ENCODE data around the gene AREG. TPM values are rescaled to one million over a fixed set of nuclear protein-coding genes. Genes with fewer than 3 reads are reported as not detected.

The AREG gene
- total and polyA plus RNA-seq, 2 of the 13 experiments (the other 11 are each of a cell fraction or from before 2014, with no cell fraction given): 6.2 to 7.1 TPM

DNA sequence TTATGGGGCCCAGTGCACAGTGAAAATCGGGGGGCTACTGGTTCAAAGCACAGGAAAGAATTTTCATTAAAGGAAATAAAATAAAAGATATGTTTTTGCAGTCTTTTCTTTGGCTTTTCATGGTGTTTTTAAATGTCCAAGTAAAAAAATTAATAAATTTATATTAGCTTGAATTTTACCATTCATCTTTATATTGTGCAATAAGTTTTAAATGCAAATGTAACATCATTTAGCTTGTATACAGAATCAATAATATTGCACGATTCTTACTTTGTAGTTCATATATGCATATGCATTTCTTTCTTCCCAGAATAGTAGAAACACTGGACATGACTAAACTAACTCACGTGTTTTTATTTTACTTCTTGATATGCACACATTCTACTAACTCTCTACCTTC is 31.0 kb downstream of the AREG start:
- no TSS peak for BruUV-seq (replicated peaks)
- Histone ChIP-seq H4K20me1 (ENCODE audit: insufficient read depth, low read length) (no peaks in the 10 kb centered on the region), H3K27ac (ENCODE audit: extremely low read length, insufficient read depth, low read length) (no peak overlapping the region), H3K9me3 (ENCODE audit: low read length) (no peaks in the 10 kb centered on the region), H3K4me3 (replicated peaks in 1 of 3; ENCODE audit: insufficient read depth in 1 of 3, low read depth in 2 of 3, low read length in 3 of 3) (no peak overlapping the region), H3K4me1 (ENCODE audit: insufficient read depth, low read length) (peaks cover 18% of the 10 kb centered on the region), H3K36me3 (replicated peaks in 1 of 2; ENCODE audit: control insufficient read depth in 1 of 2, insufficient read depth in 2 of 2, low read length in 2 of 2) (no peaks in the 10 kb centered on the region), H3K9ac (ENCODE audit: insufficient read depth, low read depth, low read length) (no peak overlapping the region), H3K4me2 (ENCODE audit: low read depth, low read length) (no peak overlapping the region), H2AFZ (ENCODE audit: low read length) (no peak overlapping the region), H3K79me2 (ENCODE audit: insufficient read depth, low read length) (no peaks in the 10 kb centered on the region), H3K27me3 (ENCODE audit: control insufficient read depth in 1 of 2, insufficient read depth in 2 of 2, low read length in 2 of 2) (no peaks in the 10 kb centered on the region; a peak in 1 of 5 replicates)
- DNase-seq (ENCODE audit: low spot score): no peak
- WGBS (ENCODE audit: low lambda C conversion rate): 54% methylated on average over 3 of the region's 3 CpGs
- ChIA-PET CTCF (ENCODE audit: low intra/inter-chr PET ratio, low total read pairs) (no interaction called here), POLR2A (no interaction called here)
- FAIRE-seq: no peak
- ATAC-seq: no peak
- intact Hi-C loops (cut with micrococcal nuclease; ENCODE audit: unreplicated experiment) (no loop called here), in situ Hi-C loops (cut with HindIII; ENCODE audit: extremely low pct_ligation_motif_present, low pct_unique_long_range_greater_than_20kb) (no loop called here)
- TF ChIP-seq PAWR (CRISPR knock-in tag; IDR thresholded peaks at IDR 0.05; ENCODE audit: borderline replicate concordance) (no peak), MTA3 (CRISPR knock-in tag; IDR thresholded peaks at IDR 0.05) (no peak)
- TF ChIP-seq, protein P1, sequence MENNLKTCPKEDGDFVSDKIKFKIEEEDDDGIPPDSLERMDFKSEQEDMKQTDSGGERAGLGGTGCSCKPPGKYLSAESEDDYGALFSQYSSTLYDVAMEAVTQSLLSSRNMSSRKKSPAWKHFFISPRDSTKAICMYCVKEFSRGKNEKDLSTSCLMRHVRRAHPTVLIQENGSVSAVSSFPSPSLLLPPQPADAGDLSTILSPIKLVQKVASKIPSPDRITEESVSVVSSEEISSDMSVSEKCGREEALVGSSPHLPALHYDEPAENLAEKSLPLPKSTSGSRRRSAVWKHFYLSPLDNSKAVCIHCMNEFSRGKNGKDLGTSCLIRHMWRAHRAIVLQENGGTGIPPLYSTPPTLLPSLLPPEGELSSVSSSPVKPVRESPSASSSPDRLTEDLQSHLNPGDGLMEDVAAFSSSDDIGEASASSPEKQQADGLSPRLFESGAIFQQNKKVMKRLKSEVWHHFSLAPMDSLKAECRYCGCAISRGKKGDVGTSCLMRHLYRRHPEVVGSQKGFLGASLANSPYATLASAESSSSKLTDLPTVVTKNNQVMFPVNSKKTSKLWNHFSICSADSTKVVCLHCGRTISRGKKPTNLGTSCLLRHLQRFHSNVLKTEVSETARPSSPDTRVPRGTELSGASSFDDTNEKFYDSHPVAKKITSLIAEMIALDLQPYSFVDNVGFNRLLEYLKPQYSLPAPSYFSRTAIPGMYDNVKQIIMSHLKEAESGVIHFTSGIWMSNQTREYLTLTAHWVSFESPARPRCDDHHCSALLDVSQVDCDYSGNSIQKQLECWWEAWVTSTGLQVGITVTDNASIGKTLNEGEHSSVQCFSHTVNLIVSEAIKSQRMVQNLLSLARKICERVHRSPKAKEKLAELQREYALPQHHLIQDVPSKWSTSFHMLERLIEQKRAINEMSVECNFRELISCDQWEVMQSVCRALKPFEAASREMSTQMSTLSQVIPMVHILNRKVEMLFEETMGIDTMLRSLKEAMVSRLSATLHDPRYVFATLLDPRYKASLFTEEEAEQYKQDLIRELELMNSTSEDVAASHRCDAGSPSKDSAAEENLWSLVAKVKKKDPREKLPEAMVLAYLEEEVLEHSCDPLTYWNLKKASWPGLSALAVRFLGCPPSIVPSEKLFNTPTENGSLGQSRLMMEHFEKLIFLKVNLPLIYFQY (CRISPR knock-in tag; IDR thresholded peaks at IDR 0.05; ENCODE audit: borderline replicate concordance): no peak

DNA sequence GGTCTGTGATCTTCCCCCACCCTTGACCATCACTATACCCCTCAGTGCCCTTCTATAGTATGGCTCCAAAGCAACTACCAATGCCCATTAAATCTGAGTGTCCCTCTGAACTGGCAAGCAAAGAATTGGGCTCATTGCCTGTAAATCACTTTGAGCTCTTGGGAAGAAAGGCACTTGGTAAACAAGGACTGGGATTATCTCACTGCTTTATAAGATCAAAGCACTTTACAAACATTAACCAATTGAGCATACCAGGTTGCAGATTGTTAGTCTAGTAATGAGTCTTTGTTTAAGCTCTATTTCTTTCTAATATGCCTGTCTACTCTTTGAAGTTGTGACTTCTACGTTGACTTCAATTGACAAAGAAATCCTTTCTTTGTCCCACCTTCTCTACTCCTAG is 34.1 kb downstream of the AREG start:
- Histone ChIP-seq H3K79me2 (ENCODE audit: insufficient read depth, low read length) (no peaks in the 10 kb centered on the region), H3K9ac (ENCODE audit: insufficient read depth, low read depth, low read length) (no peak overlapping the region), H3K9me3 (ENCODE audit: low read length) (no peaks in the 10 kb centered on the region), H3K4me1 (ENCODE audit: insufficient read depth, low read length) (peaks cover 18% of the 10 kb centered on the region), H3K27ac (ENCODE audit: extremely low read length, insufficient read depth, low read length) (no peak overlapping the region), H4K20me1 (ENCODE audit: insufficient read depth, low read length) (no peaks in the 10 kb centered on the region), H2AFZ (ENCODE audit: low read length) (no peak overlapping the region), H3K4me2 (ENCODE audit: low read depth, low read length) (no peak overlapping the region), H3K4me3 (replicated peaks in 1 of 3; ENCODE audit: insufficient read depth in 1 of 3, low read depth in 2 of 3, low read length in 3 of 3) (no peak overlapping the region), H3K36me3 (replicated peaks in 1 of 2; ENCODE audit: control insufficient read depth in 1 of 2, insufficient read depth in 2 of 2, low read length in 2 of 2) (no peaks in the 10 kb centered on the region), H3K27me3 (ENCODE audit: control insufficient read depth in 1 of 2, insufficient read depth in 2 of 2, low read length in 2 of 2) (no peaks in the 10 kb centered on the region; a peak in 1 of 5 replicates)
- CTCF ChIA-PET (ENCODE audit: low intra/inter-chr PET ratio, low total read pairs): no interaction called here
- WGBS (ENCODE audit: low lambda C conversion rate): 3% methylated on average over 1 of the region's 1 CpG
- peak; percentile 52; the same call in 2 of the 3 replicates for ATAC-seq
- in situ Hi-C loops (cut with HindIII; ENCODE audit: extremely low pct_ligation_motif_present, low pct_unique_long_range_greater_than_20kb): no loop called here
- POLR2A ChIA-PET: interaction anchor here (0.8 to 1.2 kb wide), 2 partner anchors 27 to 28 kb away, joined by 3 to 4 read pairs; no protein-coding TSS in a partner anchor
- intact Hi-C loops (cut with micrococcal nuclease; ENCODE audit: unreplicated experiment): no loop called here
- FAIRE-seq: peak; percentile 46
- peak; percentile 94 for DNase-seq (ENCODE audit: low spot score)
- no TSS peak for BruUV-seq (replicated peaks)
- TF ChIP-seq, protein P2, sequence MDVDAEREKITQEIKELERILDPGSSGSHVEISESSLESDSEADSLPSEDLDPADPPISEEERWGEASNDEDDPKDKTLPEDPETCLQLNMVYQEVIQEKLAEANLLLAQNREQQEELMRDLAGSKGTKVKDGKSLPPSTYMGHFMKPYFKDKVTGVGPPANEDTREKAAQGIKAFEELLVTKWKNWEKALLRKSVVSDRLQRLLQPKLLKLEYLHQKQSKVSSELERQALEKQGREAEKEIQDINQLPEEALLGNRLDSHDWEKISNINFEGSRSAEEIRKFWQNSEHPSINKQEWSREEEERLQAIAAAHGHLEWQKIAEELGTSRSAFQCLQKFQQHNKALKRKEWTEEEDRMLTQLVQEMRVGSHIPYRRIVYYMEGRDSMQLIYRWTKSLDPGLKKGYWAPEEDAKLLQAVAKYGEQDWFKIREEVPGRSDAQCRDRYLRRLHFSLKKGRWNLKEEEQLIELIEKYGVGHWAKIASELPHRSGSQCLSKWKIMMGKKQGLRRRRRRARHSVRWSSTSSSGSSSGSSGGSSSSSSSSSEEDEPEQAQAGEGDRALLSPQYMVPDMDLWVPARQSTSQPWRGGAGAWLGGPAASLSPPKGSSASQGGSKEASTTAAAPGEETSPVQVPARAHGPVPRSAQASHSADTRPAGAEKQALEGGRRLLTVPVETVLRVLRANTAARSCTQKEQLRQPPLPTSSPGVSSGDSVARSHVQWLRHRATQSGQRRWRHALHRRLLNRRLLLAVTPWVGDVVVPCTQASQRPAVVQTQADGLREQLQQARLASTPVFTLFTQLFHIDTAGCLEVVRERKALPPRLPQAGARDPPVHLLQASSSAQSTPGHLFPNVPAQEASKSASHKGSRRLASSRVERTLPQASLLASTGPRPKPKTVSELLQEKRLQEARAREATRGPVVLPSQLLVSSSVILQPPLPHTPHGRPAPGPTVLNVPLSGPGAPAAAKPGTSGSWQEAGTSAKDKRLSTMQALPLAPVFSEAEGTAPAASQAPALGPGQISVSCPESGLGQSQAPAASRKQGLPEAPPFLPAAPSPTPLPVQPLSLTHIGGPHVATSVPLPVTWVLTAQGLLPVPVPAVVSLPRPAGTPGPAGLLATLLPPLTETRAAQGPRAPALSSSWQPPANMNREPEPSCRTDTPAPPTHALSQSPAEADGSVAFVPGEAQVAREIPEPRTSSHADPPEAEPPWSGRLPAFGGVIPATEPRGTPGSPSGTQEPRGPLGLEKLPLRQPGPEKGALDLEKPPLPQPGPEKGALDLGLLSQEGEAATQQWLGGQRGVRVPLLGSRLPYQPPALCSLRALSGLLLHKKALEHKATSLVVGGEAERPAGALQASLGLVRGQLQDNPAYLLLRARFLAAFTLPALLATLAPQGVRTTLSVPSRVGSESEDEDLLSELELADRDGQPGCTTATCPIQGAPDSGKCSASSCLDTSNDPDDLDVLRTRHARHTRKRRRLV (CRISPR knock-in tag; IDR thresholded peaks at IDR 0.05): no peak
- peak; percentile 88 for TF ChIP-seq TCF7 (IDR thresholded peaks at IDR 0.05; ENCODE audit: low read depth)
- peak; percentile 79 for TF ChIP-seq TCF7L2 (IDR thresholded peaks at IDR 0.05; ENCODE audit: low read depth, low read length)
- TF ChIP-seq, protein P3, sequence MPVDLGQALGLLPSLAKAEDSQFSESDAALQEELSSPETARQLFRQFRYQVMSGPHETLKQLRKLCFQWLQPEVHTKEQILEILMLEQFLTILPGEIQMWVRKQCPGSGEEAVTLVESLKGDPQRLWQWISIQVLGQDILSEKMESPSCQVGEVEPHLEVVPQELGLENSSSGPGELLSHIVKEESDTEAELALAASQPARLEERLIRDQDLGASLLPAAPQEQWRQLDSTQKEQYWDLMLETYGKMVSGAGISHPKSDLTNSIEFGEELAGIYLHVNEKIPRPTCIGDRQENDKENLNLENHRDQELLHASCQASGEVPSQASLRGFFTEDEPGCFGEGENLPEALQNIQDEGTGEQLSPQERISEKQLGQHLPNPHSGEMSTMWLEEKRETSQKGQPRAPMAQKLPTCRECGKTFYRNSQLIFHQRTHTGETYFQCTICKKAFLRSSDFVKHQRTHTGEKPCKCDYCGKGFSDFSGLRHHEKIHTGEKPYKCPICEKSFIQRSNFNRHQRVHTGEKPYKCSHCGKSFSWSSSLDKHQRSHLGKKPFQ (CRISPR knock-in tag; IDR thresholded peaks at IDR 0.05; ENCODE audit: insufficient replicate concordance): no peak
- no peak for TF ChIP-seq MTA3 (CRISPR knock-in tag; IDR thresholded peaks at IDR 0.05)

Data from HepG2 (cell line).